Lower lobe of right lung (tissue), 2 donors: ENCODE data around the gene ARID1B. TPM values are rescaled to one million over a fixed set of nuclear protein-coding genes. Genes with fewer than 3 reads are reported as not detected.

Source experiments
- ATAC-seq, 2 donors: fragments of 200-7000 bp; cut with Tn5 transposase; one replicate each; pipeline ENCODE4 v1.9.1; 2020 to 2022; ENCODE audit warnings: mild to moderate bottlenecking in 2 of 2, moderate library complexity in 2 of 2
- DNase-seq: peaks from one replicate; pipeline ENCODE4 v3.0.0-alpha.2; 2020
- H3K27ac ChIP-seq: fragments of 200-600 bp; one replicate; pipeline ENCODE4 v1.8.0; 2022
- H3K27me3 ChIP-seq: fragments of 200-600 bp; one replicate; pipeline ENCODE4 v1.8.0; 2022; ENCODE audit warnings: low read depth
- H3K36me3 ChIP-seq: fragments of 200-600 bp; one replicate; pipeline ENCODE4 v1.8.0; 2022; ENCODE audit warnings: mild to moderate bottlenecking
- H3K4me1 ChIP-seq: fragments of 200-600 bp; one replicate; pipeline ENCODE4 v1.8.0; 2022
- H3K4me3 ChIP-seq: fragments of 200-600 bp; one replicate; pipeline ENCODE4 v1.8.0; 2022; ENCODE audit warnings: mild to moderate bottlenecking
- H3K9me3 ChIP-seq: fragments of 200-600 bp; one replicate; pipeline ENCODE4 v1.8.0; 2022
- CTCF ChIP-seq: fragments of 200-600 bp; IDR thresholded peaks from one replicate; pipeline ENCODE4 v1.8.0; 2022; ENCODE audit warnings: antibody characterized with exemption, mild to moderate bottlenecking
- intact Hi-C: fragments of 100-400 bp; cut with DNase I; formaldehyde crosslinking; loops from one replicate; pipeline ENCODE4 v1.11.0; 2022
- total RNA-seq: library from RNA; stranded (reverse); fragmentation: NEBNext Ultra II Directional; extraction: Animal tissue kit (Norgen Biotek cat#: 25700); gene quantifications from one replicate; pipeline ENCODE4 v1.2.1, GENCODE V29; 2021
- donor health status: DM: no; HTN: yes; CAD: no; lungs with severe emphysema.

ARID1B gene
- total RNA-seq, 1 donor from 2014 or later, result 95.5 TPM

- Histone ChIP-seq H3K27ac (peak overlapping the region; percentile 21), H3K9me3 (no peaks in the 10 kb centered on the region), H3K4me3 (no peak overlapping the region), H3K36me3 (no peaks in the 10 kb centered on the region), H3K27me3 (no peaks in the 10 kb centered on the region), H3K4me1 (peaks cover 85% of the 10 kb centered on the region)
- no peak for DNase-seq
- intact Hi-C loops, result no loop called here
- no peak for TF ChIP-seq CTCF
- no peak for ATAC-seq
Measured at GRCh38 chr6:156822747-156823206, 45.6 kb downstream of the ARID1B start.

GRCh38 chr6:156824142-156824541 lies 47.0 kb downstream of the ARID1B start:
- no peak for TF ChIP-seq CTCF
- intact Hi-C loops, result no loop called here
- H3K4me3 ChIP-seq, result no peak overlapping the region
- peaks cover 2% of the 10 kb centered on the region for H3K36me3 ChIP-seq
- H3K27ac ChIP-seq, result peak overlapping the region; percentile 7
- no peaks in the 10 kb centered on the region for H3K27me3 ChIP-seq
- ATAC-seq, result no peak
- H3K9me3 ChIP-seq, result no peaks in the 10 kb centered on the region
- peaks cover 82% of the 10 kb centered on the region for H3K4me1 ChIP-seq
- DNase-seq, result no peak

GRCh38 chr6:156825475-156825874 lies 48.3 kb downstream of the ARID1B start:
- no peak overlapping the region for H3K27ac ChIP-seq
- no peak overlapping the region for H3K4me3 ChIP-seq
- no peaks in the 10 kb centered on the region for H3K9me3 ChIP-seq
- peaks cover 13% of the 10 kb centered on the region for H3K36me3 ChIP-seq
- TF ChIP-seq CTCF, result no peak
- peaks cover 68% of the 10 kb centered on the region for H3K4me1 ChIP-seq
- no peaks in the 10 kb centered on the region for H3K27me3 ChIP-seq
- intact Hi-C loops, result no loop called here
- no peak for ATAC-seq
- DNase-seq, result no peak

GRCh38 chr6:156826290-156826955 lies 49.2 kb downstream of the ARID1B start:
- no peak for TF ChIP-seq CTCF
- intact Hi-C loops, result no loop called here
- peak; percentile 62 for DNase-seq
- H3K4me3 ChIP-seq, result no peak overlapping the region
- ATAC-seq, result peak; percentile 89 to 91
- H3K27ac ChIP-seq, result no peak overlapping the region
- H3K4me1 ChIP-seq, result peaks cover 69% of the 10 kb centered on the region
- no peaks in the 10 kb centered on the region for H3K27me3 ChIP-seq
- no peaks in the 10 kb centered on the region for H3K9me3 ChIP-seq
- H3K36me3 ChIP-seq, result peaks cover 13% of the 10 kb centered on the region

GRCh38 chr6:156827382-156827781 lies 50.2 kb downstream of the ARID1B start:
- peak; percentile 10 to 14 for ATAC-seq
- no peak for TF ChIP-seq CTCF
- no peak for DNase-seq
- intact Hi-C loops, result no loop called here
- Histone ChIP-seq H3K27me3 (no peaks in the 10 kb centered on the region), H3K36me3 (peaks cover 13% of the 10 kb centered on the region), H3K27ac (peak overlapping the region; percentile 50), H3K4me1 (peaks cover 71% of the 10 kb centered on the region), H3K4me3 (no peak overlapping the region), H3K9me3 (no peaks in the 10 kb centered on the region)
